K562 (cell line): ENCODE measurements around the gene AKT3. TPM values are rescaled to one million over a fixed set of nuclear protein-coding genes. Genes with fewer than 3 reads are reported as not detected.

Source experiments
- ATAC-seq: fragments of 200-7000 bp; cut with Tn5 transposase; 3 replicates; pipeline ENCODE4 v1.9.1; 2020; ENCODE audit warnings: moderate library complexity
- BruUV-seq: library from RNA; stranded (reverse); fragments of 400-500 nt; replicated peaks from 2 replicates; lab custom pipeline; 2021; lab: Mats Ljungman, UMichigan
- CTCF ChIA-PET: fragments of 300-600 bp; formaldehyde crosslinking; extraction: SDS; loops from one replicate; lab custom pipeline; 2021; ENCODE audit warnings: low intra/inter-chr PET ratio; lab: Yijun Ruan, JAX
- POLR2A ChIA-PET: fragments of 300-600, 350-650 bp; sonication (Branson Sonifier 250); formaldehyde crosslinking; extraction: SDS; loops from one replicate; lab custom pipeline; 2021; ENCODE audit warnings: antibody characterized with exemption, inconsistent platforms; lab: Yijun Ruan, JAX
- DNase-seq, 4 experiments: peaks; one replicate each; pipeline versions ENCODE4 v3.0.0 to v3.0.0-alpha.2; 2011 to 2018; ENCODE audit warnings: low spot score in 3 of 4, mixed read lengths in 3 of 4; ENCODE audit errors: extremely low read depth in 1 of 4
- FAIRE-seq: peaks from 2 replicates; lab custom pipeline; 2011; peaks lifted over from hg19 to GRCh38; lab: Jason Lieb, UNC
- H2AFZ ChIP-seq: 2 replicates; pipeline ENCODE4 v1.6.0; 2011; ENCODE audit warnings: low read depth, low read length, control low read depth, inconsistent platforms
- H3K27ac ChIP-seq: fragments of 200-600 bp; 3 replicates; pipeline ENCODE4 v1.8.0; 2011; ENCODE audit warnings: low read depth, mild to moderate bottlenecking, control low read depth, inconsistent platforms, low read length, moderate library complexity, mixed read lengths; ENCODE audit errors: extremely low read depth
- H3K27me3 ChIP-seq, 2 experiments: fragments of 300-600 bp in 1 of 2; 2 replicates in 1 of 2; 3 replicates in 1 of 2; pipeline versions ENCODE4 v1.6.0 to v1.8.0; 2011; ENCODE audit warnings: inconsistent platforms in 2 of 2, low read length in 2 of 2, mild to moderate bottlenecking in 1 of 2, mixed read lengths in 1 of 2, moderate library complexity in 1 of 2; ENCODE audit not compliant: control insufficient read depth in 2 of 2, insufficient read depth in 2 of 2
- H3K36me3 ChIP-seq: fragments of 300-600 bp; 3 replicates; pipeline ENCODE4 v1.8.0; 2011; ENCODE audit warnings: mild to moderate bottlenecking, low read length, inconsistent platforms; ENCODE audit not compliant: control insufficient read depth, insufficient read depth
- H3K4me1 ChIP-seq, 2 experiments: fragments of 200-600 bp in 1 of 2; replicated peaks in 1 of 2; 2 replicates in 1 of 2; 3 replicates in 1 of 2; pipeline versions ENCODE4 v1.5.1 to v1.8.0; 2011; ENCODE audit warnings: inconsistent platforms in 2 of 2, low read length in 2 of 2, mild to moderate bottlenecking in 1 of 2, mixed read lengths in 1 of 2, moderate library complexity in 1 of 2; ENCODE audit not compliant: control insufficient read depth in 2 of 2, insufficient read depth in 2 of 2
- H3K4me2 ChIP-seq: 2 replicates; pipeline ENCODE4 v1.6.1; 2011; ENCODE audit warnings: low read length, control low read depth, inconsistent platforms, mixed read lengths; ENCODE audit not compliant: insufficient read depth
- H3K4me3 ChIP-seq: fragments of 200-600 bp; sonication (generic), shearing (Covaris generic); 2 replicates; pipeline ENCODE4 v1.5.1; 2016; ENCODE audit warnings: control low read depth, inconsistent platforms
- H3K79me2 ChIP-seq: fragments of 200-600 bp; 3 replicates; pipeline ENCODE4 v1.8.0; 2011; ENCODE audit warnings: low read length, inconsistent platforms; ENCODE audit not compliant: control insufficient read depth, insufficient read depth
- H3K9ac ChIP-seq, 2 experiments: 2 replicates each; pipeline versions ENCODE4 v1.6.0 to v1.6.1; 2011; ENCODE audit warnings: low read depth in 2 of 2, low read length in 2 of 2, control low read depth in 1 of 2, inconsistent platforms in 1 of 2, mild to moderate bottlenecking in 1 of 2, mixed read lengths in 1 of 2; ENCODE audit not compliant: insufficient read depth in 1 of 2
- H3K9me1 ChIP-seq: one replicate; pipeline ENCODE4 v1.6.0; 2011; ENCODE audit warnings: inconsistent platforms, mild to moderate bottlenecking, low read length, moderate library complexity; ENCODE audit not compliant: control insufficient read depth, insufficient read depth
- H3K9me3 ChIP-seq: replicated peaks from 2 replicates; pipeline ENCODE4 v1.5.1; 2011; ENCODE audit warnings: low read depth, low read length, inconsistent platforms; ENCODE audit not compliant: control insufficient read depth, insufficient read depth
- H4K20me1 ChIP-seq: replicated peaks from 2 replicates; pipeline ENCODE4 v1.6.1; 2011; ENCODE audit warnings: low read length, inconsistent platforms, mixed read lengths; ENCODE audit not compliant: control insufficient read depth, insufficient read depth
- MAZ ChIP-seq, 2 experiments: fragments of 450-650 bp in 1 of 2; sonication (generic) in 1 of 2; formaldehyde crosslinking; IDR thresholded peaks in 1 of 2; conservative IDR thresholded peaks in 1 of 2; 2 replicates each; pipeline versions ENCODE4 v1.4.0 to v1.5.0; 2020; ENCODE audit warnings: mild to moderate bottlenecking in 1 of 2, missing genetic modification reagents in 1 of 2
- MTA1 ChIP-seq: fragments of 450-650 bp; IDR thresholded peaks from 2 replicates; pipeline ENCODE4 v1.6.1; 2017; ENCODE audit warnings: borderline replicate concordance
- RFX1 ChIP-seq: fragments of 450-650 bp; IDR thresholded peaks from 2 replicates; pipeline ENCODE4 v1.6.1; 2016; ENCODE audit warnings: mild to moderate bottlenecking, moderate library complexity
- RREB1 ChIP-seq: fragments of 250-450 bp; sonication (Bioruptor Pico); IDR thresholded peaks from 2 replicates; pipeline ENCODE4 v1.4.0; 2020
- WGBS: fragments of 100-300 bp; shearing (Covaris generic); methylation state at CpG from one replicate; pipeline ENCODE4 v1.1.6; 2016; ENCODE audit warnings: low coverage, mixed read lengths; ENCODE audit not compliant: insufficient coverage; ENCODE audit errors: missing lambda C conversion rate; 5-methylcytosine and 5-hydroxymethylcytosine counted together
- in situ Hi-C: fragments of 300-500 bp; cut with MboI; formaldehyde crosslinking; loops from 4 replicates; pipeline ENCODE4 v1.15.0; 2018; ENCODE audit warnings: inconsistent platforms, mixed read lengths
- intact Hi-C: fragments of 100-400 bp; cut with micrococcal nuclease; formaldehyde crosslinking; loops from 2 replicates; pipeline ENCODE4 v1.14.2; 2022
- polyA plus RNA-seq, 8 experiments: library from polyadenylated mRNA; depleted of rRNA in 4 of 8; stranded (reverse) in 5 of 8; unstranded in 3 of 8; fragments of >200 nt; fragmentation: Nextera tagmentation in 2 of 8; fragmentation: Illumina TruSeq in 1 of 8; extraction: Ambion mirVana in 2 of 8; extraction: Trizol in 1 of 8; gene quantifications; 2 replicates each; pipeline versions ENCODE4 v1.2.1 to v1.2.3, GENCODE V29; 2011 to 2014; ENCODE audit warnings: inconsistent platforms in 1 of 8, missing spikeins in 1 of 8
- total RNA-seq, 7 experiments: library from RNA; depleted of rRNA in 6 of 7; stranded (reverse); fragments of >200 nt in 6 of 7; fragmentation: Illumina TruSeq in 2 of 7; extraction: Trizol in 2 of 7; gene quantifications; 2 replicates each; pipeline versions ENCODE4 v1.2.1 to v1.2.3, GENCODE V29; 2011 to 2021; ENCODE audit warnings: low replicate concordance in 1 of 7

The AKT3 gene
- total and polyA plus RNA-seq, 9 of the 15 experiments (the other 6 are each of a cell fraction or from before 2014, with no cell fraction given) = 0.04 to 0.54 (median 0.18) TPM; not detected in 1

DNA sequence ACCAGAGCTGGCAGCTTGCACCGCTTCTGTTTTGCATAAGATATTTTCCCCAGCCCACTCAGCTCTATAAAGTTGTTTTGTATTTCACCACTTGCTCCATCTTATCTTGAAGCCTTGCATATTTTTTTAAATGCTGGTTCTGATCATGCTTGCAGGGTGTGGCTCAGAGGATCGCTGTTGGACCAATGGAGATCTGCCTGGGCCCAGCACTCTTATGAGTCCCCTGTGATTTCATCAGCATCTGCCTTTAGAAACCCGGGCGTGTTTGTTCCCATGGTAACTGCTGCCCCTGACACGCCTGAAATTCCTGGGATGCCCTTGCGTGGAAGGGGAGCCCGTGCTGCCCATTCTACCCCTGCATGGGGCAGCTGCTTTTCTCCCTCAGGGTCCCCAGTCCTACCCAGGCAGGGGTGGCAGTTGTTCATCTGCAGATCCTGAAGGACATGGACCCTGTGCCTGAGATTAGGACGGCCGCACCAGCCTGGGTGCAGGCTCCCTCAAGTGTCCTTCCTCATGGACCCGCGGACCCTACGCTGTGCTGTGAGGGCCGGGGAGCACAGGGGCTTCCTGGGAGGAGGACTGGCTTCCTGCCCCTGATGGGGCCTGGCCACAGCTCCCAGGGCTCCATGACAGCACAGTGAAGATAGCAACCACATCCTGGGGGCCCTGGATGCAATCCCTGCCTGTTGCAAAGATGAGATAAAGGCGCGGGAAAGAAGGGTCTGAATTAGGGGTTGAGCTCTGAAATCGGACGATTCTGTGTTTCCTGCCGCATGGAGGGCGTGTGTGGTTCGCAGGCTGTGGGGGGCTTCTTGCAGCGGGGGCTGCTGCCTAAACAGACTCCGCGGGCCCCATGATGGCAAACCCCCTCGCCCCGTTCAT lies 367.7 kb downstream of the AKT3 start:
- intact Hi-C loops = no loop called here
- in situ Hi-C loops = loop anchor here (25.0 kb wide), 1 partner anchor 780 kb away; no protein-coding TSS in a partner anchor
- H3K9me3 ChIP-seq = no peaks in the 10 kb centered on the region

More for the DNA sequence above, 367.7 kb downstream of the AKT3 start:
- no TSS peak for BruUV-seq
- Histone ChIP-seq H3K4me3 (no peak overlapping the region), H3K79me2 (no peaks in the 10 kb centered on the region), H4K20me1 (0 out of 2 replicates have a peak, but pooled peaks cover 3% of the 10 kb centered on the region), H3K27me3 (0 out of 5 replicates have a peak, but pooled peaks cover 0 to 18% of the 10 kb centered on the region in 2 experiments), H3K27ac (no peak overlapping the region), H3K9ac (0 out of 4 replicates have a peak overlapping the region, but pooled peaks of 1 of the 2 experiments have one; percentile 40), H2AFZ (no peak overlapping the region), H3K9me1 (no peaks in the 10 kb centered on the region), H3K4me1 (peaks cover 0 to 18% of the 10 kb centered on the region in 2 experiments; a peak in 1 of 5 replicates), H3K36me3 (no peaks in the 10 kb centered on the region), H3K4me2 (no peak overlapping the region)
- no peak for DNase-seq
- 33% methylated on average over 22 of the region's 25 CpGs for WGBS
- ChIA-PET CTCF (no interaction called here), POLR2A (interaction anchor here (0.6 kb wide), 1 partner anchor 635 kb away, joined by 3 read pairs; no protein-coding TSS in a partner anchor)
- TF ChIP-seq MTA1 = no peak
- TF ChIP-seq RFX1 = peak; percentile 74
- TF ChIP-seq RREB1 (CRISPR knock-in tag) = 0 out of 2 replicates have a peak, but pooled peaks have one; percentile 10
- 0 out of 4 replicates have a peak, but pooled peaks of 1 of the 2 experiments have one; percentile 22 for TF ChIP-seq MAZ (CRISPR knock-in tag; conservative IDR thresholded peaks at IDR 0.05 in 1 of 2, IDR thresholded peaks at IDR 0.05 in 1 of 2)
- ATAC-seq = peak; percentile 50
- FAIRE-seq = no peak
